B cell (primary cell): ENCODE results near the gene HEXIM2. TPM values are rescaled to one million over a fixed set of nuclear protein-coding genes. Genes with fewer than 3 reads are reported as not detected.

ENCODE experiments used
- ATAC-seq: fragments of 200-7000 bp; cut with Tn5 transposase; one replicate; pipeline ENCODE4 v1.10.0; 2021; ENCODE audit warnings: low read depth, mild to moderate bottlenecking, moderate number of reproducible peaks, moderate library complexity
- CTCF ChIA-PET: fragments of 350-600 bp; sonication (Branson Sonifier 250); formaldehyde crosslinking; loops from one replicate; lab custom pipeline; 2021; ENCODE audit warnings: antibody characterized with exemption, inconsistent platforms; lab: Charles Lee
- POLR2A ChIA-PET: fragments of 350-600 bp; sonication (Branson Sonifier 250); formaldehyde crosslinking; loops from one replicate; lab custom pipeline; 2021; ENCODE audit warnings: antibody characterized with exemption; lab: Charles Lee
- DNase-seq: peaks from one replicate; pipeline ENCODE4 v3.0.0; 2013
- H2AFZ ChIP-seq: 2 replicates; pipeline ENCODE4 v1.6.1; 2012; ENCODE audit warnings: mild to moderate bottlenecking, low read depth, low read length; ENCODE audit not compliant: insufficient read depth, poor library complexity, severe bottlenecking
- H3K27ac ChIP-seq, 2 donors: 1 replicate in 1 of 2; 2 replicates in 1 of 2; pipeline ENCODE4 v1.5.1; 2012 to 2013; ENCODE audit warnings: low read length in 2 of 2, mild to moderate bottlenecking in 2 of 2, moderate library complexity in 1 of 2
- H3K27me3 ChIP-seq, 4 experiments: fragments of 200-600 bp in 1 of 4; sonication (generic) in 1 of 4; replicated peaks in 1 of 4; 1 replicate in 2 of 4; 2 replicates in 2 of 4; pipeline versions ENCODE4 v1.6.1 to v1.7.0; 2013 to 2016; ENCODE audit warnings: low read length in 3 of 4, mild to moderate bottlenecking in 2 of 4, mixed read lengths in 1 of 4, moderate library complexity in 1 of 4; ENCODE audit not compliant: insufficient read depth in 4 of 4, control insufficient read depth in 3 of 4; ENCODE audit errors: control extremely low read depth in 1 of 4
- H3K36me3 ChIP-seq, 2 experiments: replicated peaks in 1 of 2; 1 replicate in 1 of 2; 2 replicates in 1 of 2; pipeline versions ENCODE4 v1.6.1 to v1.7.1; 2013; ENCODE audit warnings: low read length in 1 of 2; ENCODE audit not compliant: insufficient read depth in 2 of 2, control insufficient read depth in 1 of 2; ENCODE audit errors: control extremely low read depth in 1 of 2, extremely low read depth in 1 of 2
- H3K4me1 ChIP-seq, 2 donors: fragments of 200-600 bp in 1 of 2; sonication (generic) in 1 of 2; 1 replicate in 1 of 2; 2 replicates in 1 of 2; pipeline versions ENCODE4 v1.5.1 to v1.6.1; 2013 to 2017; ENCODE audit warnings: low read length in 2 of 2; ENCODE audit not compliant: control insufficient read depth in 2 of 2, insufficient read depth in 2 of 2
- H3K4me2 ChIP-seq: replicated peaks from 2 replicates; pipeline ENCODE3; 2012; ENCODE audit warnings: mild to moderate bottlenecking, low read depth, low read length; ENCODE audit not compliant: poor library complexity, severe bottlenecking
- H3K4me3 ChIP-seq, 5 experiments: fragments of 200-600 bp in 1 of 5; sonication (generic) in 1 of 5; 1 replicate in 3 of 5; 2 replicates in 2 of 5; pipeline versions ENCODE4 v1.5.1 to v1.7.0; 2011 to 2016; ENCODE audit warnings: low read length in 4 of 5, mild to moderate bottlenecking in 4 of 5, low read depth in 2 of 5, control low read depth in 1 of 5, moderate library complexity in 1 of 5; ENCODE audit not compliant: insufficient read depth in 1 of 5; ENCODE audit errors: control extremely low read depth in 1 of 5, extremely low read depth in 1 of 5
- H3K79me2 ChIP-seq: fragments of 200-600 bp; sonication (generic); one replicate; pipeline ENCODE4 v1.6.0; 2016; ENCODE audit warnings: low read length; ENCODE audit not compliant: control insufficient read depth, insufficient read depth
- H3K9ac ChIP-seq: fragments of 200-600 bp; sonication (generic); 2 replicates; pipeline ENCODE4 v1.6.1; 2017; ENCODE audit warnings: mild to moderate bottlenecking, low read length, moderate library complexity
- H3K9me3 ChIP-seq, 3 donors: one replicate each; pipeline versions ENCODE4 v1.6.1 to v1.7.1; 2013; ENCODE audit warnings: low read length in 2 of 3; ENCODE audit not compliant: control insufficient read depth in 2 of 3, insufficient read depth in 1 of 3; ENCODE audit errors: control extremely low read depth in 1 of 3
- H4K20me1 ChIP-seq: 2 replicates; pipeline ENCODE4 v1.6.0; 2012; ENCODE audit warnings: mild to moderate bottlenecking, low read length; ENCODE audit not compliant: insufficient read depth, control insufficient read depth, poor library complexity, severe bottlenecking
- H3K27ac Mint-ChIP-seq: one replicate; pipeline ENCODE4 v1.8.0; 2021; ENCODE audit warnings: mixed read lengths
- H3K27me3 Mint-ChIP-seq: one replicate; pipeline ENCODE4 v1.8.0; 2021; ENCODE audit warnings: mixed read lengths
- H3K4me1 Mint-ChIP-seq: one replicate; pipeline ENCODE4 v1.8.0; 2021; ENCODE audit warnings: mixed read lengths
- H3K4me3 Mint-ChIP-seq: one replicate; pipeline ENCODE4 v1.8.0; 2021; ENCODE audit warnings: mixed read lengths
- H3K9me3 Mint-ChIP-seq: one replicate; pipeline ENCODE4 v1.8.0; 2022; ENCODE audit warnings: mixed read lengths; ENCODE audit not compliant: insufficient read depth
- CTCF ChIP-seq: fragments of 200-600 bp; IDR thresholded peaks from one replicate; pipeline ENCODE4 v1.8.0; 2022; ENCODE audit warnings: antibody characterized with exemption, mild to moderate bottlenecking
- EZH2 ChIP-seq: IDR thresholded peaks from 2 replicates; pipeline ENCODE4 v1.6.1; 2012; ENCODE audit warnings: borderline replicate concordance, low read depth, mild to moderate bottlenecking, moderate library complexity, low read length; ENCODE audit not compliant: insufficient read depth, poor library complexity, severe bottlenecking
- WGBS: methylation state at CpG from one replicate; pipeline ENCODE4 v1.1.5; 2013; ENCODE audit warnings: missing lambda C conversion rate; ENCODE audit not compliant: insufficient coverage; 5-methylcytosine and 5-hydroxymethylcytosine counted together
- intact Hi-C: fragments of 100-400 bp; cut with micrococcal nuclease; formaldehyde crosslinking; loops from one replicate; pipeline ENCODE4 v1.10.0; 2022
- polyA plus RNA-seq: library from polyadenylated mRNA; depleted of rRNA; stranded (reverse); fragments of >200 nt; gene quantifications from 2 replicates; pipeline ENCODE4 v1.2.3, GENCODE V29; 2012
- total RNA-seq, 2 donors: library from RNA; stranded (reverse); fragments of 120-200 nt in 1 of 2; gene quantifications; 1 replicate in 1 of 2; 2 replicates in 1 of 2; pipeline versions ENCODE4 v1.2.3 to v1.2.4, GENCODE V29; 2013 to 2022

Gene HEXIM2
- total and polyA plus RNA-seq, 2 donors (not counting 1 experiment from before 2014, with no cell fraction given), result 3.7 to 10.0 TPM

- no peak overlapping the region for H2AFZ ChIP-seq
- H3K36me3 ChIP-seq, result peaks cover 0 to 10% of the 10 kb centered on the region in 2 experiments
- no peak for ATAC-seq
- POLR2A ChIA-PET, result no interaction called here
- no peak overlapping the region for H3K4me2 ChIP-seq
- H3K4me3 ChIP-seq, result no peak overlapping the region
- Mint-ChIP-seq H3K27ac (peak overlapping the region; percentile 78), H3K9me3 (no peaks in the 10 kb centered on the region), H3K4me1 (peaks cover 42% of the 10 kb centered on the region), H3K27me3 (no peaks in the 10 kb centered on the region), H3K4me3 (no peak overlapping the region)
- H3K9me3 ChIP-seq, result no peaks in the 10 kb centered on the region
- no CpG with 5 or more reads among the region's 3 CpGs for WGBS
- peaks cover 28 to 33% of the 10 kb centered on the region in 2 donors for H3K4me1 ChIP-seq
- CTCF ChIA-PET, result interaction anchor here (1.4 to 9.5 kb wide), 3 partner anchors 21 to 63 kb away, joined by 3 to 100 read pairs (median 9); partner anchors contain the start of gene ACBD4
- no peak overlapping the region for H3K9ac ChIP-seq
- DNase-seq, result no peak
- TF ChIP-seq EZH2, result no peak
- no peak for TF ChIP-seq CTCF
- peak overlapping the region in 1 of 2 donors; percentile 27 for H3K27ac ChIP-seq
- peaks cover 93% of the 10 kb centered on the region for H3K79me2 ChIP-seq
- H4K20me1 ChIP-seq, result peaks cover 23% of the 10 kb centered on the region
- intact Hi-C loops, result no loop called here
- no peaks in the 10 kb centered on the region for H3K27me3 ChIP-seq
These were observed 5.4 kb upstream of the HEXIM2 start for GRCh38 chr17:45156242-45156641.
